ENCODE data around the gene MRPL32.
"Not testable (repeated sequence)": the region's sequence is repeated elsewhere in the genome, so short reads cannot be mapped to it uniquely, and the experiment has no call there.

Gene MRPL32

DNA sequence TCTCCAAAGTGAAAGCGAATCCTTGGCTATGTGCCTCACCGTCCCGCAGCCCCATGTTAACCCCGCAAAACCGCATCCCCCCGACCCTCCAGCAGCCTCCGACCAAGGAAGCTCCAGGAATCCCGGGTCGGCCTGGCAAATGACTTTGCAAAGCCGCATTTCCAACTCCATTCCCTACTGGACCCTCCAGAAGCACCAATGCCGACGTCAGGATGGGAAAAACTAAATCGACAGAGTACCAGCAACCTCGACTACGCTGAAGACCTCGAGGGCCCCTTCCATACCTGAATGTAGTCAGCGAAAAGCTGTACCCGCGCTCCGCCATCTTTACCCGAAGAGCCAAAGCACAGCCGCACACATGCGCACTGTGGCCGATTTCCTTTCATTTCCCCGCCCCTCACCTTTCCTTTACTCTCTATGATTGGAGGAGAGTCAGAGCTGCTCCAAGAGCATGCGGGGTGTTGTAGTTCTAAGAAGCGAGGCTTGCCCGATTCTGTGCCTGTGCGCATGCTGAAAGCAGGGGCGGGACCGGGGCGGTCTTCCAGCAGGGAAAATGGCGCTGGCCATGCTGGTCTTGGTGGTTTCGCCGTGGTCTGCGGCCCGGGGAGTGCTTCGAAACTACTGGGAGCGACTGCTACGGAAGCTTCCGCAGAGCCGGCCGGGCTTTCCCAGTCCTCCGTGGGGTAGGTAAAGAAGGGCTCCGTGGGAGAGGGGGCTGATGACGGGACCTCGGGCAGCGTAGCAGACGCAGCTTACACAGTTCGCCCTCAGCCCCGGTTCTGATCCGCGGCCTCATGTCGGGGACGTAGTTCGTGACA, at the start of gene MRPL32, which contains the start of gene PSMA2:
Gene MRPL32 (plus strand): TSS at position 543 of the 818 bp plus-strand sequence. CDS start 11 bp downstream, at position 554.
Gene PSMA2 (minus strand): TSS at position 341 of the 818 bp plus-strand sequence. CDS start 16 bp downstream, at position 325.
- Histone ChIP-seq H3K27ac (ENCODE audit: low read depth, low read length) (peak within 1 kb of the TSS; percentile 84), H3K27me3 (ENCODE audit: control insufficient read depth, insufficient read depth, low read length) (no peaks in the 10 kb centered on the region), H3K4me1 (ENCODE audit: control insufficient read depth, insufficient read depth, low read length) (peaks cover 9% of the 10 kb centered on the region; the same call in 1 of the 2 replicates), H3K36me3 (ENCODE audit: control insufficient read depth, insufficient read depth, low read length) (peaks cover 43% of the 10 kb centered on the region), H3K9me3 (ENCODE audit: control insufficient read depth, insufficient read depth, low read length) (no peaks in the 10 kb centered on the region), H3K9ac (ENCODE audit: low read depth, low read length) (peak within 1 kb of the TSS; percentile 95), H3K4me3 (ENCODE audit: low read depth, low read length) (peak within 1 kb of the TSS; percentile 97)

DNA sequence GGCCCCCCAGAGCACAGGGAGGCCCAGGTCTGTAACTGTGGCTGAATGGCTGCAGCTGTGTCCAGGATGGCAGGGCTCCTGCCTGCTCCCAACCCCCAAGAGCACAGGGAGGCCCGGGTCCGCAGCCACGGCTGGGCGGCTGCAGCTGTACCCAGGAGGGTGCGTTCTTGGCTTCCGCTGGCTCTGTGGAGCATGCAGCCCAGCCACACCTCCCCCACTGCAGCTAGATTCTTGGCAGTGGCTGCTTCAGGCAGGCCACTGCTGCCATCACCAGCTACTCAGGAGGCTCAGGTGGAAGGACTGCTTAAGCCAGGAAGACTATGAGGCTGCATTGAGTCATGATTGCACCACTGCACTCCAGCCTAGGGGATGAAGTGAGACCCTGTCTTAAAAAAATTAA, 48.2 kb upstream of the MRPL32 start:
- Histone ChIP-seq H3K9me3 (ENCODE audit: control insufficient read depth, insufficient read depth, low read length) (no peaks in the 10 kb centered on the region), H3K4me1 (ENCODE audit: control insufficient read depth, insufficient read depth, low read length) (peaks cover 22% of the 10 kb centered on the region), H3K9ac (ENCODE audit: low read depth, low read length) (no peak overlapping the region), H3K4me3 (ENCODE audit: low read depth, low read length) (no peak overlapping the region), H3K36me3 (ENCODE audit: control insufficient read depth, insufficient read depth, low read length) (no peaks in the 10 kb centered on the region), H3K27me3 (ENCODE audit: control insufficient read depth, insufficient read depth, low read length) (no peaks in the 10 kb centered on the region), H3K27ac (ENCODE audit: low read depth, low read length) (no peak overlapping the region)

DNA sequence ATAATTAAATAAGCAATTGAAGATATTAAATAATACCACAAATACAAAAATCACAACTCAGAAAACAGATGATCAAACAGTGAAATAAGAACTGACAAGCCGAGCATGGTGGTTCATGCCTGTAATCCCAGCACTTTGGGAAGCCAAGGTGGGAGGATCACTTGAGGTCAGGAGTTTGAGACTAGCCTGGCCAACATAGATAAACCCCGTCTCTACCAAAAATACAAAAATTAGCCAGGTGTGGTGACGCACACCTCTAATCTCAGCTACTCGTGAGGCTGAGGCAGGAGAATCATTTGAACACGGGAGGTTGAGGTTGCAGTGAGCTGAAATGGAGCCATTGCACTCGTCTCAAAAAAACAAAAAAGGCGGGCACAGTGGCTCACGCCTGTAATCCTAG, 47.0 kb upstream of the MRPL32 start:
- not testable (repeated sequence) for H3K9ac ChIP-seq (ENCODE audit: low read depth, low read length); H3K27me3 ChIP-seq (ENCODE audit: control insufficient read depth, insufficient read depth, low read length); H3K4me3 ChIP-seq (ENCODE audit: low read depth, low read length); H3K36me3 ChIP-seq (ENCODE audit: control insufficient read depth, insufficient read depth, low read length); H3K27ac ChIP-seq (ENCODE audit: low read depth, low read length); H3K9me3 ChIP-seq (ENCODE audit: control insufficient read depth, insufficient read depth, low read length)
- H3K4me1 ChIP-seq (ENCODE audit: control insufficient read depth, insufficient read depth, low read length), result peaks cover 26% of the 10 kb centered on the region

DNA sequence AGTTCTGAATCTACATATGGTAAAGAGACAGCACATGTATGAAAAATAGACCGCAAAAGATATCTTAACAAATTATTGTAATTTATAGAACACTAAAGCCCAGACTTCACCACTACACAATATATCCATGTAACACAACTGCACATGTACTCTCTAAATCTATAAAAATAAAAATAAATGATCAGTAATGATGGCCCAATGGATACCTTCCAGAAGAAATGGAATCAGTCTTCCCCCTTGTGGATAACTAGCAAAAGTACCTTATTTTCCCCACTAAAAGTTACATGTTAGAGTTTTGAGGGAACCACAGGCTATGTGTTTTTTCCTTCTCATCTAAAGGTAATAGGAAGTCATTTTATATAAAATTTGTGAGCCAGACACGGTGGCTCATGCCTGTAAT, 46.0 kb upstream of the MRPL32 start:
- no peak overlapping the region for H3K4me3 ChIP-seq (ENCODE audit: low read depth, low read length)
- H3K9me3 ChIP-seq (ENCODE audit: control insufficient read depth, insufficient read depth, low read length), result no peaks in the 10 kb centered on the region
- H3K27me3 ChIP-seq (ENCODE audit: control insufficient read depth, insufficient read depth, low read length), result no peaks in the 10 kb centered on the region
- H3K4me1 ChIP-seq (ENCODE audit: control insufficient read depth, insufficient read depth, low read length), result peaks cover 17% of the 10 kb centered on the region
- no peaks in the 10 kb centered on the region for H3K36me3 ChIP-seq (ENCODE audit: control insufficient read depth, insufficient read depth, low read length)
- H3K9ac ChIP-seq (ENCODE audit: low read depth, low read length), result no peak overlapping the region
- no peak overlapping the region for H3K27ac ChIP-seq (ENCODE audit: low read depth, low read length)

DNA sequence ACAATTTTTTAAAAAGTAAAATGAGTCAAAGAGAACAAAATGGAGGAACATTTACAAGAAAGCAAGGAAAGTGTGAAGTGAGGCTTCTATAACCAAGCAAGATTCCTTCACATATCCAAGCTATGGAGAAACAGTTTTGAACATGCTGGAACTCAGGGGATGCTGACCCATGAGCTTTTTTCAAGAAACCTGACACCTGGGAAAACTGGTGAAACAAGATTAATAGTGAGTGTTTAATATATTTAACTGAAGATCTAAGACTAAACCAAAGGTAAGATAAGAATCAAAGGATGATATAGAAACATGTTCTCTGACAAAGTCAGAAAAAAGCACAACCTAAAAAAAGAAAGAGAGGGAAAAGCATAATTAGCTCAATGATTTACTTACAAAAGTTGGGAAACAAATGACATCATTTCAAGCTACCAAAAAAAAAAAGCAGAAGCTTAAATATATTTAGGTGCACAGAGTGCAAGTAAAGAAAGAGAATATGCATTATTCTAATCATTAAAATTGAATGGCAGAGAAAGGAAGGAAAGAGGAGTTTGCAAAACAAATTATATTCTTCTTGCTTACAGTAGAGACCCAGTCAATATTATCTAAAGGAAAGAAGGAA, 45.2 kb upstream of the MRPL32 start:
- peaks cover 15% of the 10 kb centered on the region for H3K4me1 ChIP-seq (ENCODE audit: control insufficient read depth, insufficient read depth, low read length)
- peak overlapping the region; percentile 71 for H3K4me3 ChIP-seq (ENCODE audit: low read depth, low read length)
- H3K9ac ChIP-seq (ENCODE audit: low read depth, low read length), result no peak overlapping the region

DNA sequence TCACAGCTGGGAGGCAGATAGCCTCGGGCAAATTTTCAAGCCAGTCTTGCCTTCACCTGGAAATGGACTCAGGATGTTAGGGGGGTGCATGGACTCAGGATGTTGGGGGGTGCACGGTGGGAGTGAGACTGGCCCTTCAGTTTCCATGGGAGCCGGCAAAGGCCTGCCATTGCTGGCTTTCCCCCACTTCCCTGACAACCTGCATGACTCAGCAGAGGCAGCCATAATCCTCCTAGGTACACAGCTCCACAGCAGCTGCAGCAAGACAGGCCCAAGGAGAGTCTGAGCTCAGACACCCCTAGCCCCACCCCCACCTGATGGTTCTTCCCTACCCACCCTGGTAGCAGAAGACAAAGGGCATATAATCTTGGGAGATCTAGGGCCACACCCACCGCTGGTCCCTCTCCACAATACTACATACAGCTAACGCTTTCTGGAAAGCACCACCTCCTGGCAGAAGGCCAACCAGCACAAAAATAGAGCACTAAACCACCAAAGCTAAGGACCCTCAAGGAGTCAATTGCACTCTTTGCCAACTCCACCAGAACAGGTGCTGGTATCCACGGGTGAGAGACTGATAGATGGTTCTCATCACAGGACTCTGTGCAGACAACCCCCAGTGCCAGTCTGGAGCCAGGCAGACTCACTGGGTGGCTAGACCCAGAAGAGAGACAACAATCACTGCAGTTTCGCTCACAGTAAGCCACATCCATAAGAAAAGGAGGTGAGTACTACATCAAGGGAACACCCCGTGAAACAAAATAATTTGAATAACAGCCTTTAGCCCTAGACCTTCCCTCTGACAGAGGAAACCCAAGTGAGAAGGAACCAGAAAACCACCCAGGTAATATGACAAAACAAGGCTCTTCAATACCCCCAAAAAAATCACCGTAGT, 38.6 kb upstream of the MRPL32 start:
- no peaks in the 10 kb centered on the region; the same call in 1 of the 2 replicates for H3K9me3 ChIP-seq (ENCODE audit: control insufficient read depth, insufficient read depth, low read length)
- H3K4me1 ChIP-seq (ENCODE audit: control insufficient read depth, insufficient read depth, low read length), result peaks cover 12% of the 10 kb centered on the region
- no peak overlapping the region for H3K4me3 ChIP-seq (ENCODE audit: low read depth, low read length)
- H3K27me3 ChIP-seq (ENCODE audit: control insufficient read depth, insufficient read depth, low read length), result no peaks in the 10 kb centered on the region
- no peak overlapping the region for H3K9ac ChIP-seq (ENCODE audit: low read depth, low read length)
- H3K27ac ChIP-seq (ENCODE audit: low read depth, low read length), result peak overlapping the region; percentile 80
- H3K36me3 ChIP-seq (ENCODE audit: control insufficient read depth, insufficient read depth, low read length), result no peaks in the 10 kb centered on the region

More for the DNA sequence above, 45.2 kb upstream of the MRPL32 start:
- Histone ChIP-seq H3K9me3 (ENCODE audit: control insufficient read depth, insufficient read depth, low read length) (no peaks in the 10 kb centered on the region), H3K27ac (ENCODE audit: low read depth, low read length) (no peak overlapping the region), H3K36me3 (ENCODE audit: control insufficient read depth, insufficient read depth, low read length) (no peaks in the 10 kb centered on the region), H3K27me3 (ENCODE audit: control insufficient read depth, insufficient read depth, low read length) (no peaks in the 10 kb centered on the region)

DNA sequence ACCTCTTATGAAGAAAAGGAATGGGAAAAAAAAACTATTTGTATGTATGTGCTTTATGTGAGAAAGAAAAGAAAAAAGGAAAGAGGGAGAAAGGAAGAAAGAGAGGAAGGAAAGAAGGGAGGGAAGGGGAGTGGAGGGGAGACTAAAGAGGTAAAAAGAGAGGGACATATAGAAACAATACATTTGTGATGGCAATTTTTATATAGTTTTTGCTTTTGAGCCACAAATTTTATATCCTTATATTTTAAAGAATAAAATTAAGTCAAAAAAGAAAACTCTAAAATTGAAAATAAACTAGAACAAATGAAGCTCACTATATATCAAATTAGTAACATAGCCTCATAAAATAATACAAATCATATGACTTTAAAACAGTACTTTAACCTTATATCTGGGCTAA, 31.3 kb upstream of the MRPL32 start:
- H3K4me3 ChIP-seq (ENCODE audit: low read depth, low read length), result no peak overlapping the region
- H3K27me3 ChIP-seq (ENCODE audit: control insufficient read depth, insufficient read depth, low read length), result no peaks in the 10 kb centered on the region
- no peaks in the 10 kb centered on the region for H3K36me3 ChIP-seq (ENCODE audit: control insufficient read depth, insufficient read depth, low read length)
- H3K9ac ChIP-seq (ENCODE audit: low read depth, low read length), result no peak overlapping the region
- H3K9me3 ChIP-seq (ENCODE audit: control insufficient read depth, insufficient read depth, low read length), result no peaks in the 10 kb centered on the region; the same call in 1 of the 2 replicates
- no peak overlapping the region for H3K27ac ChIP-seq (ENCODE audit: low read depth, low read length)
- no peaks in the 10 kb centered on the region for H3K4me1 ChIP-seq (ENCODE audit: control insufficient read depth, insufficient read depth, low read length)

DNA sequence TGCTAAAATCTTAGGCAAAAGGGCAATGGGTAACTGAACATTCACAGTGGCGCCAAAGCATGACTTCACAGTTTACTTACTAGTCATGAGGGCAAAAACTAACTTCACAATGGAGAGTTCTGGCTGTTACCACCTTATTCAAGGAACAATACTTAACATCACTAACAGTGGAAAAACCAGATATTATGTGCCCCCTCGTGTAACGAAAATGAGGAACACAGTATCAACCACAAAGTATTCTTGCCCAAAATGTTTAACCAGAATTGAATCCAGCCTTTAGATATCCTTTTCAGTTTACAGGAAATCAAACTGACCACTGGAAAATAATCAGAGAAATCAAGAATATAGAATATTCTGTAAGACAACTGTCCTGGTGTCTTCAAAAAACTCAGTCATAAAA, 29.8 kb upstream of the MRPL32 start:
- Histone ChIP-seq H3K27me3 (ENCODE audit: control insufficient read depth, insufficient read depth, low read length) (no peaks in the 10 kb centered on the region), H3K9me3 (ENCODE audit: control insufficient read depth, insufficient read depth, low read length) (no peaks in the 10 kb centered on the region), H3K4me1 (ENCODE audit: control insufficient read depth, insufficient read depth, low read length) (no peaks in the 10 kb centered on the region), H3K36me3 (ENCODE audit: control insufficient read depth, insufficient read depth, low read length) (no peaks in the 10 kb centered on the region), H3K9ac (ENCODE audit: low read depth, low read length) (no peak overlapping the region), H3K27ac (ENCODE audit: low read depth, low read length) (no peak overlapping the region), H3K4me3 (ENCODE audit: low read depth, low read length) (no peak overlapping the region)

DNA sequence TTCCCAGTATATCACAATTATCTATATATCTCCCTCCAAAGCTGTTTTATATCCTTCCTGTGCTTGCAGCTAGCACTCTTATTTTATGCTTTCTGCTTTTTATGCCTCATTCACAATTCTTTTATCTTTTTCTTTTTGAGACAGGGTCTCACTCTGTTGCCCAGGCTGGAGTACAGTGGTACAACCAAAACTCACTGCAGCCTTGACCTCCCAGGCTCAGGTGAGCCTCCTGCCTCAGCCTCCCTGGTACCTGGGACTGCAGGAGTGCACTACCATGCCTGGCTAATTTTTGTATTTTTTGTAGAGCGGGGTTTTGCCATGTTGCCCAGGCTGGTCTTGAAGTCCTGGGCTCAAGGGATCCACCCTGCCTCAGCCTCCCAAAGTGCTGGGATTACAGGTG, 26.0 kb upstream of the MRPL32 start:
- H3K4me1 ChIP-seq (ENCODE audit: control insufficient read depth, insufficient read depth, low read length), result peaks cover 4% of the 10 kb centered on the region; the same call in 1 of the 2 replicates

DNA sequence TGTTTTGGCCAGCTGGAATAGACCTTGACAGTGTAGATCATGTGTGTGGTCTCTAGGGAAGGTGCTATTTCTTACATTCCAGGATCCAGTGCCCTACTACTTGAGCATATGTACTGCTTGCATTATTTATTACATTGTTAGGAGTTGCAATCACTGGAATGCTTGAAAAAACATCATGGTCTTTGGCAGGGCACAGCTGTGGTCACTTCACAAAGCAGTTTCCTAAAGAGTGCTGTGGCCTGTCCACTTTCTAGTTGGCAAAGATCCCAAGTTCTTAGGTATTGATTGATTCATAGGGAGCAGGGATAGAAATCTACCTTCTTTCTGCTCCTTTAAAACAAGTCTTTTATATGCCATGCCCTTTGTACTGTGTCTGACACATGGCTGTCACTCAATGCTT, 24.9 kb upstream of the MRPL32 start:
- Histone ChIP-seq H3K9me3 (ENCODE audit: control insufficient read depth, insufficient read depth, low read length) (no peaks in the 10 kb centered on the region), H3K4me1 (ENCODE audit: control insufficient read depth, insufficient read depth, low read length) (peaks cover 7% of the 10 kb centered on the region), H3K36me3 (ENCODE audit: control insufficient read depth, insufficient read depth, low read length) (peaks cover 3% of the 10 kb centered on the region; the same call in 1 of the 2 replicates), H3K4me3 (ENCODE audit: low read depth, low read length) (no peak overlapping the region), H3K27ac (ENCODE audit: low read depth, low read length) (no peak overlapping the region), H3K27me3 (ENCODE audit: control insufficient read depth, insufficient read depth, low read length) (no peaks in the 10 kb centered on the region), H3K9ac (ENCODE audit: low read depth, low read length) (no peak overlapping the region)

More for the DNA sequence above, 26.0 kb upstream of the MRPL32 start:
- H3K9ac ChIP-seq (ENCODE audit: low read depth, low read length), result no peak overlapping the region
- peaks cover 3% of the 10 kb centered on the region; the same call in 1 of the 2 replicates for H3K36me3 ChIP-seq (ENCODE audit: control insufficient read depth, insufficient read depth, low read length)
- no peak overlapping the region for H3K4me3 ChIP-seq (ENCODE audit: low read depth, low read length)
- no peak overlapping the region for H3K27ac ChIP-seq (ENCODE audit: low read depth, low read length)
- no peaks in the 10 kb centered on the region for H3K27me3 ChIP-seq (ENCODE audit: control insufficient read depth, insufficient read depth, low read length)
- H3K9me3 ChIP-seq (ENCODE audit: control insufficient read depth, insufficient read depth, low read length), result no peaks in the 10 kb centered on the region

Data from HUES48 (cell line).